H1 (cell line): Measurements from ENCODE around the gene METRN. TPM values are rescaled to one million over a fixed set of nuclear protein-coding genes. Genes with fewer than 3 reads are reported as not detected.

Source experiments
- CTCF ChIA-PET: fragments of 300-600 bp; sonication (Branson Sonifier 250); formaldehyde crosslinking; loops from one replicate; lab custom pipeline; 2021; ENCODE audit not compliant: partially characterized antibody; lab: Charles Lee
- POLR2A ChIA-PET: fragments of 300-600 bp; sonication (Branson Sonifier 250); formaldehyde crosslinking; loops from one replicate; lab custom pipeline; 2021; ENCODE audit warnings: inconsistent platforms; ENCODE audit not compliant: partially characterized antibody; lab: Charles Lee
- DNase-seq, 2 experiments: peaks; one replicate each; pipeline versions ENCODE4 v3.0.0 to v3.0.0-alpha.2; 2010 to 2022; ENCODE audit warnings: low spot score in 2 of 2, low read depth in 1 of 2, mixed read lengths in 1 of 2
- FAIRE-seq: peaks from 2 replicates; lab custom pipeline; 2011; peaks lifted over from hg19 to GRCh38; lab: Jason Lieb, UNC
- H2AFZ ChIP-seq: 2 replicates; pipeline ENCODE4 v1.8.1; 2012; ENCODE audit warnings: low read length, inconsistent platforms
- H2AK5ac ChIP-seq: 2 replicates; pipeline ENCODE4 v1.6.1; 2013; ENCODE audit warnings: low read depth, low read length
- H2BK120ac ChIP-seq: replicated peaks from 2 replicates; pipeline ENCODE3; 2013; ENCODE audit warnings: low read depth, low read length, inconsistent platforms
- H2BK12ac ChIP-seq: 2 replicates; pipeline ENCODE4 v1.6.1; 2013; ENCODE audit warnings: low read depth, low read length
- H2BK15ac ChIP-seq: 2 replicates; pipeline ENCODE4 v1.6.1; 2013; ENCODE audit warnings: low read length
- H2BK20ac ChIP-seq: 2 replicates; pipeline ENCODE4 v1.6.1; 2013; ENCODE audit warnings: low read length
- H2BK5ac ChIP-seq: 2 replicates; pipeline ENCODE4 v1.6.1; 2013; ENCODE audit warnings: low read depth, low read length
- H3K14ac ChIP-seq: 2 replicates; pipeline ENCODE4 v1.6.1; 2013; ENCODE audit warnings: inconsistent platforms; ENCODE audit not compliant: insufficient read length
- H3K18ac ChIP-seq: 2 replicates; pipeline ENCODE4 v1.6.1; 2013; ENCODE audit warnings: low read length; ENCODE audit errors: extremely low read depth
- H3K23ac ChIP-seq: 2 replicates; pipeline ENCODE4 v1.6.1; 2013; ENCODE audit warnings: inconsistent platforms; ENCODE audit not compliant: insufficient read length
- H3K23me2 ChIP-seq: 2 replicates; pipeline ENCODE4 v1.6.1; 2013; ENCODE audit warnings: low read depth, low read length
- H3K27ac ChIP-seq: 2 replicates; pipeline ENCODE4 v1.6.1; 2011; ENCODE audit warnings: low read depth, low read length, inconsistent platforms
- H3K27me3 ChIP-seq, 4 experiments: replicated peaks in 1 of 4; 1 replicate in 1 of 4; 2 replicates in 3 of 4; pipeline versions ENCODE4 v1.6.1 to v1.8.1; 2011 to 2013; ENCODE audit warnings: low read length in 3 of 4, mild to moderate bottlenecking in 3 of 4, inconsistent platforms in 2 of 4, mixed read lengths in 2 of 4, moderate library complexity in 1 of 4; ENCODE audit not compliant: control insufficient read depth in 3 of 4, insufficient read depth in 3 of 4; ENCODE audit errors: extremely low read depth in 1 of 4
- H3K36me3 ChIP-seq, 4 experiments: 2 replicates each; pipeline versions ENCODE4 v1.6.1 to v1.8.1; 2011 to 2013; ENCODE audit warnings: mild to moderate bottlenecking in 4 of 4, low read length in 3 of 4, moderate library complexity in 2 of 4, control low read depth in 1 of 4, inconsistent platforms in 1 of 4; ENCODE audit not compliant: insufficient read depth in 4 of 4, control insufficient read depth in 2 of 4
- H3K4ac ChIP-seq: replicated peaks from 2 replicates; pipeline ENCODE3; 2013; ENCODE audit warnings: low read length, low read depth, mixed read lengths, inconsistent platforms; ENCODE audit not compliant: insufficient read length
- H3K4me1 ChIP-seq, 4 experiments: replicated peaks in 1 of 4; 1 replicate in 1 of 4; 2 replicates in 3 of 4; pipeline versions ENCODE4 v1.6.1 to v1.8.1; 2011 to 2013; ENCODE audit warnings: low read length in 3 of 4, inconsistent platforms in 2 of 4, mixed read lengths in 1 of 4; ENCODE audit not compliant: insufficient read depth in 4 of 4, control insufficient read depth in 3 of 4
- H3K4me2 ChIP-seq, 2 experiments: 2 replicates each; pipeline versions ENCODE4 v1.6.1 to v1.8.1; 2011 to 2013; ENCODE audit warnings: low read depth in 2 of 2, low read length in 2 of 2, control low read depth in 1 of 2, inconsistent platforms in 1 of 2, mild to moderate bottlenecking in 1 of 2; ENCODE audit not compliant: insufficient read depth in 1 of 2
- H3K4me3 ChIP-seq, 4 experiments: fragments of 200-600, 300-600 bp in 1 of 4; sonication (generic), shearing (Covaris generic), sonication (Bioruptor Twin) in 1 of 4; 2 replicates each; pipeline versions ENCODE4 v1.5.1 to v1.8.1; 2011 to 2016; ENCODE audit warnings: low read length in 4 of 4, low read depth in 3 of 4, control low read depth in 2 of 4, inconsistent platforms in 2 of 4, mild to moderate bottlenecking in 2 of 4, mixed read lengths in 1 of 4, moderate library complexity in 1 of 4; ENCODE audit not compliant: insufficient read depth in 2 of 4; ENCODE audit errors: extremely low read depth in 1 of 4
- H3K56ac ChIP-seq: replicated peaks from 2 replicates; pipeline ENCODE3; 2013; ENCODE audit warnings: low read depth, mild to moderate bottlenecking, mixed read lengths, low read length, inconsistent platforms; ENCODE audit not compliant: insufficient read length
- H3K79me1 ChIP-seq: 2 replicates; pipeline ENCODE4 v1.6.1; 2013; ENCODE audit warnings: low read depth, low read length, control low read depth
- H3K79me2 ChIP-seq, 2 experiments: 2 replicates each; pipeline versions ENCODE4 v1.6.1 to v1.8.1; 2012 to 2013; ENCODE audit warnings: low read length in 2 of 2, mild to moderate bottlenecking in 2 of 2, inconsistent platforms in 1 of 2; ENCODE audit not compliant: insufficient read depth in 2 of 2, control insufficient read depth in 1 of 2
- H3K9ac ChIP-seq, 4 experiments: replicated peaks in 1 of 4; 1 replicate in 1 of 4; 2 replicates in 3 of 4; pipeline versions ENCODE4 v1.6.1 to v1.8.1; 2011 to 2013; ENCODE audit warnings: low read depth in 3 of 4, low read length in 3 of 4, control low read depth in 2 of 4, mild to moderate bottlenecking in 2 of 4, moderate library complexity in 2 of 4, inconsistent platforms in 1 of 4; ENCODE audit errors: extremely low read depth in 1 of 4
- H3K9me3 ChIP-seq, 2 experiments: 2 replicates each; pipeline versions ENCODE4 v1.6.1 to v1.8.1; 2012 to 2013; ENCODE audit warnings: mild to moderate bottlenecking in 2 of 2, moderate library complexity in 2 of 2, control low read depth in 1 of 2, inconsistent platforms in 1 of 2, low read depth in 1 of 2, low read length in 1 of 2, mixed read lengths in 1 of 2; ENCODE audit not compliant: insufficient read depth in 2 of 2
- H4K20me1 ChIP-seq, 2 experiments: replicated peaks in 1 of 2; 2 replicates each; pipeline versions ENCODE3 to v1.8.1; 2011 to 2013; ENCODE audit warnings: inconsistent platforms in 2 of 2, low read length in 2 of 2, mild to moderate bottlenecking in 1 of 2; ENCODE audit not compliant: insufficient read depth in 2 of 2, control insufficient read depth in 1 of 2
- H4K5ac ChIP-seq: 2 replicates; pipeline ENCODE4 v1.6.1; 2013; ENCODE audit warnings: low read length, low read depth, mixed read lengths, inconsistent platforms; ENCODE audit not compliant: insufficient read length
- H4K8ac ChIP-seq: 2 replicates; pipeline ENCODE4 v1.8.0; 2013; ENCODE audit warnings: mild to moderate bottlenecking, moderate library complexity, low read length, inconsistent platforms; ENCODE audit not compliant: insufficient read depth; ENCODE audit errors: extremely low read depth
- H4K91ac ChIP-seq: replicated peaks from 2 replicates; pipeline ENCODE3; 2013; ENCODE audit warnings: low read length, mixed read lengths, inconsistent platforms; ENCODE audit not compliant: insufficient read length
- CEBPB ChIP-seq: IDR thresholded peaks from 2 replicates; pipeline ENCODE4 v1.6.1; 2012; ENCODE audit warnings: low read depth, low read length
- CTBP2 ChIP-seq: IDR thresholded peaks from 2 replicates; pipeline ENCODE4 v1.7.0; 2011; ENCODE audit warnings: borderline replicate concordance, mild to moderate bottlenecking, moderate library complexity, mixed read lengths, low read length; ENCODE audit not compliant: insufficient read depth, insufficient read length
- EGR1 ChIP-seq: IDR thresholded peaks from 2 replicates; pipeline ENCODE4 v1.6.1; 2011; ENCODE audit warnings: low read depth, low read length, borderline replicate concordance
- EP300 ChIP-seq, 2 experiments: IDR thresholded peaks; 1 replicate in 1 of 2; 2 replicates in 1 of 2; pipeline ENCODE4 v1.6.1; 2011 to 2012; ENCODE audit warnings: low read depth in 2 of 2, low read length in 2 of 2, mild to moderate bottlenecking in 2 of 2, borderline replicate concordance in 1 of 2, inconsistent platforms in 1 of 2, moderate library complexity in 1 of 2
- POU5F1 ChIP-seq: IDR thresholded peaks from 2 replicates; pipeline ENCODE4 v1.6.1; 2011; ENCODE audit warnings: low read depth, mild to moderate bottlenecking, low read length, moderate library complexity
- SAP30 ChIP-seq: fragments of 300-600 bp; sonication (generic); IDR thresholded peaks from 2 replicates; pipeline ENCODE4 v1.7.1; 2012; ENCODE audit warnings: low read length, moderate library complexity, mild to moderate bottlenecking, inconsistent platforms; ENCODE audit not compliant: insufficient read depth, insufficient replicate concordance
- SP4 ChIP-seq: IDR thresholded peaks from 2 replicates; pipeline ENCODE4 v1.6.1; 2012; ENCODE audit warnings: low read length, inconsistent platforms
- YY1 ChIP-seq: IDR thresholded peaks from 2 replicates; pipeline ENCODE4 v1.6.1; 2011; ENCODE audit warnings: low read depth, mild to moderate bottlenecking, low read length
- WGBS, 2 experiments: shearing (Covaris generic) in 1 of 2; methylation state at CpG; one replicate each; pipeline versions ENCODE4 v1.1.6 to v1.1.7; 2013 to 2015; ENCODE audit warnings: low lambda C conversion rate in 2 of 2, mixed read lengths in 2 of 2, inconsistent platforms in 1 of 2, low coverage in 1 of 2, missing lambda C conversion rate in 1 of 2; ENCODE audit not compliant: insufficient replicate concordance in 2 of 2, insufficient coverage in 1 of 2, insufficient read length in 1 of 2; ENCODE audit errors: extremely low coverage in 1 of 2, missing lambda C conversion rate in 1 of 2; 5-methylcytosine and 5-hydroxymethylcytosine counted together
- polyA plus RNA-seq, 7 experiments: library from polyadenylated mRNA; depleted of rRNA in 3 of 7; stranded (reverse) in 5 of 7; unstranded in 2 of 7; fragments of >200 nt in 5 of 7; fragments of 200-250 nt in 2 of 7; gene quantifications; 1 replicate in 5 of 7; 2 replicates in 1 of 7; 4 replicates in 1 of 7; pipeline versions ENCODE4 v1.2.1 to v1.2.3, GENCODE V29; 2011 to 2013; ENCODE audit warnings: missing spikeins in 2 of 7, mixed read lengths in 2 of 7
- total RNA-seq: library from RNA; stranded (reverse); fragmentation: NEBNext Ultra II Directional; extraction: Animal tissue kit (Norgen Biotek cat#: 25700); gene quantifications from 2 replicates; pipeline ENCODE4 v1.2.1, GENCODE V29; 2021

The METRN gene
- total and polyA plus RNA-seq, 2 of the 8 experiments (the other 6 are each of a cell fraction or from before 2014, with no cell fraction given), result 18.7 to 25.8 TPM

GRCh38 chr16:710500-711075, 4.3 kb upstream of the METRN start:
- no peak for TF ChIP-seq POU5F1
- TF ChIP-seq EGR1, result no peak
- no peak for TF ChIP-seq YY1
- TF ChIP-seq EP300 (IDR thresholded peaks at IDR 0.05; ENCODE audit: borderline replicate concordance in 1 of 2, low read depth in 2 of 2, low read length in 2 of 2), result no peak
- TF ChIP-seq CEBPB, result no peak
- no peak for TF ChIP-seq SAP30
- TF ChIP-seq CTBP2, result no peak
- TF ChIP-seq SP4, result no peak
- Histone ChIP-seq H2AK5ac (no peak overlapping the region), H3K18ac (no peak overlapping the region), H3K27me3 (peaks cover 20 to 66% (median 48%) of the 10 kb centered on the region in 4 experiments), H3K27ac (no peak overlapping the region), H4K8ac (peak overlapping the region; percentile 51), H4K20me1 (peaks cover 3 to 8% of the 10 kb centered on the region in 2 experiments), H4K5ac (no peak overlapping the region), H3K4me3 (no peak overlapping the region), H3K9ac (no peak overlapping the region), H3K9me3 (no peaks in the 10 kb centered on the region), H2BK12ac (no peak overlapping the region), H4K91ac (no peak overlapping the region), H3K23ac (no peak overlapping the region), H3K4me1 (peaks cover 0 to 8% (median 5%) of the 10 kb centered on the region in 4 experiments; a peak in 3 of 7 replicates), H3K4me2 (no peak overlapping the region), H3K36me3 (no peaks in the 10 kb centered on the region), H3K4ac (no peak overlapping the region), H3K79me1 (no peaks in the 10 kb centered on the region), H3K56ac (no peak overlapping the region), H3K14ac (no peak overlapping the region), H2BK120ac (no peak overlapping the region), H3K23me2 (peaks cover 16% of the 10 kb centered on the region; the same call in 1 of the 2 replicates), H2BK15ac (peak overlapping the region; percentile 61; the same call in 1 of the 2 replicates), H2BK5ac (no peak overlapping the region), H3K79me2 (no peaks in the 10 kb centered on the region), H2BK20ac (no peak overlapping the region), H2AFZ (no peak overlapping the region)
- WGBS, 2 experiments, result 88% methylated on average over 20 of the region's 21 CpGs; no CpG with 5 or more reads in 1 of the 2 experiments
- CTCF ChIA-PET, result interaction anchor here (0.8 to 33.4 kb wide), 12 partner anchors 8 to 393 kb away, joined by 3 to 977 read pairs (median 4); partner anchors contain the start of genes ANTKMT, CCDC78, CHTF18 and CIAO3
- FAIRE-seq (no peak), DNase-seq (no peak)
- POLR2A ChIA-PET, result interaction anchor here (1.1 to 20.9 kb wide), 5 partner anchors 9 to 91 kb away, joined by 4 to 353 read pairs (median 5); partner anchors contain the start of genes ANTKMT, CCDC78 and HAGHL
